GM19395 (cell line): Measurements from ENCODE around the gene CENATAC.
A peak's percentile ranks its signal among the peaks of the same experiment; 100 is the strongest.
"Not testable (repeated sequence)": the region's sequence is repeated elsewhere in the genome, so short reads cannot be mapped to it uniquely, and the experiment has no call there.

Experiments used
- ATAC-seq: cut with Tn5 transposase; IDR thresholded peaks from one replicate; pipeline ENCODE4 v1.9.1; 2021; ENCODE audit warnings: mild to moderate bottlenecking, moderate library complexity; ENCODE audit not compliant: unreplicated experiment

CENATAC gene

DNA sequence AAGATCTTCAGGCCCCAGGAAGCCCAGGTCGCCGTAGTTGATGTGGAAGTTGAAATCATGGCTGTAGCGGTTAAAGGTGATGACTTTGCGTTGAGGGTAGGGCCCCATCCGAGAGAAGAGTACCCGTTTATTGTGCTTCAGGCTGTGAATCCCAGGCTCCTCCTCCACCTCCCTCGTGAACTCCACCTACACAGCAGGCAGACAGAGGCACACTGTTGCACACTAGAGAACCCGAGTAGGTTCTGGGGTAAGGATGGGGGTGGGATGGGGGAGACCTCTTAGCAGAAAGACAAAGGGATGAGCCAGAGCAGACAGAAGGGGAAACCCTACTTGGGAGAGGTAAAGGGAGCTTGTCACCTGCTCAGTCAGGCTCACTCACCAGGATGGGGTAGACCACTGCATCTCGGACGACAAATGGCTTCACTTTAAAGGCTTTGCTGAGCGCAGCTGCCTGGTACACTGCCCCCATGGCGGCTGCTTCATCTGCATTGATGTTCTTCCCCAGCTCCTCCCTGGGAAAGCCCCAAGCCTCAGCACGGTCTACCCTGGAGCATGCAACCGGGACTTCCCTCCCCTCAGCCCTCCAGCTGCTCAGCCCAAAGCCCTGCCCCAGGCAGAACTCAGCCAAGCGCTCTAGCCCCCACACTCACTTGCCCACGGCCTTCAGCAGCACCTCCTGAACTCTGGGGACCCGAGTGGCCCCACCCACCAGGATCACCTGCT lies 53.7 kb downstream of the CENATAC start:
- ATAC-seq: no peak

- ATAC-seq: no peak
Observed at GRCh38 chr11:119052163-119052814, 54.4 kb downstream of the CENATAC start.

- ATAC-seq: no peak
Observed at GRCh38 chr11:119054418-119054817, 56.5 kb downstream of the CENATAC start.

DNA sequence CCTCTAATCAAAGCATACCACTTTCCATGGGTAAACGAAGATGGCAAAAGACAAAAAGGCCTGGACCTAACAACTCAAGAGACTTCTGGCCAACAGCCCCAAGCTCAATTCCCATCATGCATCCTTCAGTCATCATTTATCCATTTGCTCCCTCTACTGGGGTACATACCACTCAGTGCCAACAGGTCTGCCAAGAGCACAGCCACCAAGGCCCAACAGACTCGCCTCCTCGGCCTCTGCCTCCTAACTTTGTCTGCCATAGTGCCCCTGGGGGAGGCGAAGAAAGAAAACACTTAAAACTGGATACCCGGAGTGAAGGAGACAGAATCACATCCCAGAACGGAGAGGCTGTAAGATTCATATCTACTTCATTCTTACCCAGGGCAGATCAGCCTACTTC lies 58.0 kb downstream of the CENATAC start:
- ATAC-seq: no peak

- ATAC-seq: peak; percentile 20
Observed at GRCh38 chr11:119056421-119056999, 58.6 kb downstream of the CENATAC start.

DNA sequence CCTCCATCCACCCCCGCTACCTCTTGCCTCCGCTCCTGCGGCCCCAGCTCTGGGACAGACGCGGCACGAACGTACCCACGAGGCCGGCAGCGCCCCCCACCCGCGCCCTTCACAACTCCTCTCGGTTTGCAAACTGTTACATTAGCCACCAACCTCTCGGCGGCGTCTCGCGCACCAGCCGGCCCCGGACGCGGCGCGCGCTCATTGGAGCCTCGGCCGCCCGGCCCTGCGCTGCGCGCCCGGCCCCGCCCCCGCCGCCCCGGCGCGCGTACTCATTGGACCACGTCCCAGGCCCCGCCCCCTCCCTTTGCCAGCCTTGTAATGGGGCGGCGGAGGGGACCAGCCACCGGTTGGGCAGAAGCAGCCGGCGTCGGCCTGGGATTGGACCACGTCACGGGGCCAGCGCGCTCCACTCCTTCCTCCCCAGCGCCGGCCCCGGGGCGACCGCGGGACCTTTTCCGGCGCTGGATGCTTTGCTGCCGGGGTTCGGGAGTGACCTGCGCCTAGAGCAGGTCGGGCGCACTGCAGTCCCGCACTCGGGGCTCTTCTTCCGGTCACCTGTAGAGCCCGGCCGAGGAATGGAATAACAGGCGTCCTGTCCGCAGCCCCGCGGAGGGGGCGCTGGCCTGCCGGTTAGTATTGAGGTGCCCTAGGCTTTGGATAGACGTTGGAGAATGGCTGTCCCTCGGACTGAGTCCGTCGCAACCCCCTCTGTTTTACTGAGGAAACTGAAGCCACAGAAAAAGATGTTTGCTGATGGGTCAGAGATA lies 59.2 kb downstream of the CENATAC start, which contains the start of gene HYOU1:
Gene HYOU1 (minus strand): TSS at position 206 of the 770 bp plus-strand sequence. CDS start 1,045 bp downstream, outside the sequence.
- peak; percentile 90 for ATAC-seq

GRCh38 chr11:119059128-119059527 lies 61.2 kb downstream of the CENATAC start:
- ATAC-seq: not testable (repeated sequence)

GRCh38 chr11:119061256-119061655 lies 63.3 kb downstream of the CENATAC start:
- ATAC-seq: no peak

- no peak for ATAC-seq
Observed at GRCh38 chr11:119062779-119063178, 64.8 kb downstream of the CENATAC start.

DNA sequence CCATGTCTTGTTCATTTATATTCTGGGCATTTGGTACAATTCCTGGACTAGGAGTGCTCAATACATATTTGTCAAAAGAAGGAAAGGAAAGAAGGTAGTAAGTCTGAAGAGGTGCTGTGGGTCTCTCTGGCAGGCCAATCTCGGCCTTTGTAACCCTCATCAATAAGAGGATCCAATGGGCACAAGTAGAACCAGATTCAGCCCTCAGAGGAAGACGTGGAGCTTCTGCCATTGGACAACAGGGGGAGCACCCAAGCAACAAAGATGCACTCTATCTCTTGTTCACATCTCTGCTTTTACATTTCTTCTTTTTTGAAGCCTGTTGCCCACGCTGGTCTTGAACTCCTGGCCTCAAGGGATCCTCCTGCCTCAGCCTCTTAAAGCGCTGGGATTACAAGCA lies 67.4 kb downstream of the CENATAC start:
- no peak for ATAC-seq
